ENCODE measurements around the gene CYB561D1.

CYB561D1 gene

DNA sequence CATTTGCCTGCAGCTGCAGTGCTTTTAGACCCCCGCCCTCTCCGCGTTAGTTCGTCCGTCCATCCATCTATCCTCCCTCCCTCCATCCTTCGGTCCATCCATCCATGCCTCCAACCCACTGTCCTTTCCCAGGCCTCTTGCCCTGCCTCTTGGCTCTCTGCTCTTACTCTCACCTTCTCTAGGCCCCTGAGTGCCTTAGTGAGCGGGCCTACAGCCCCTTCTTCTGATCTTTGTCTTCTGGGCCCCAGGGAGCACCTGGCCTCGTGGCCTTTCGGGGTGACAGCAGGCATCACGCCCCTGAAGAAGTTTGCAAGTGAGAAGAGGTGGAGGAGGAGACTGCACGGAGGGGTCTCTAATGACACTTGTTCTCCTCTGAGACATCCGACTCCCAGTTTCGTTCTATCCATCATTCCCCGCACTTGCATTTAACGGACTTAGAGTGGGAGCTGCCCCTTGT, 9.3 kb upstream of the CYB561D1 start:
- Histone ChIP-seq H3K9ac (ENCODE audit: low read depth, low read length) (peak overlapping the region; percentile 73), H2AFZ (ENCODE audit: low read depth, low read length) (peak overlapping the region; percentile 75), H3K36me3 (ENCODE audit: insufficient read depth, low read length) (peaks cover 21% of the 10 kb centered on the region), H3K9me3 (ENCODE audit: insufficient read depth, low read length, severe bottlenecking) (no peaks in the 10 kb centered on the region), H3K4me3 (ENCODE audit: low read depth in 1 of 2, low read length in 2 of 2) (peak overlapping the region; percentile 61 to 64), H4K20me1 (ENCODE audit: insufficient read depth, low read length) (no peaks in the 10 kb centered on the region), H3K79me2 (ENCODE audit: insufficient read depth, low read length) (peaks cover 11% of the 10 kb centered on the region), H3K27ac (ENCODE audit: low read length) (peak overlapping the region; percentile 85), H3K4me2 (ENCODE audit: insufficient read depth, low read length) (peak overlapping the region; percentile 97), H3K27me3 (ENCODE audit: insufficient read depth, low read length, poor library complexity) (peaks cover 4% of the 10 kb centered on the region), H3K4me1 (ENCODE audit: insufficient read depth, low read length) (peaks cover 29% of the 10 kb centered on the region)
- TF ChIP-seq, protein P1, sequence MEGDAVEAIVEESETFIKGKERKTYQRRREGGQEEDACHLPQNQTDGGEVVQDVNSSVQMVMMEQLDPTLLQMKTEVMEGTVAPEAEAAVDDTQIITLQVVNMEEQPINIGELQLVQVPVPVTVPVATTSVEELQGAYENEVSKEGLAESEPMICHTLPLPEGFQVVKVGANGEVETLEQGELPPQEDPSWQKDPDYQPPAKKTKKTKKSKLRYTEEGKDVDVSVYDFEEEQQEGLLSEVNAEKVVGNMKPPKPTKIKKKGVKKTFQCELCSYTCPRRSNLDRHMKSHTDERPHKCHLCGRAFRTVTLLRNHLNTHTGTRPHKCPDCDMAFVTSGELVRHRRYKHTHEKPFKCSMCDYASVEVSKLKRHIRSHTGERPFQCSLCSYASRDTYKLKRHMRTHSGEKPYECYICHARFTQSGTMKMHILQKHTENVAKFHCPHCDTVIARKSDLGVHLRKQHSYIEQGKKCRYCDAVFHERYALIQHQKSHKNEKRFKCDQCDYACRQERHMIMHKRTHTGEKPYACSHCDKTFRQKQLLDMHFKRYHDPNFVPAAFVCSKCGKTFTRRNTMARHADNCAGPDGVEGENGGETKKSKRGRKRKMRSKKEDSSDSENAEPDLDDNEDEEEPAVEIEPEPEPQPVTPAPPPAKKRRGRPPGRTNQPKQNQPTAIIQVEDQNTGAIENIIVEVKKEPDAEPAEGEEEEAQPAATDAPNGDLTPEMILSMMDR (IDR thresholded peaks at IDR 0.05; ENCODE audit: borderline replicate concordance, extremely low read depth, low read length, poor library complexity, severe bottlenecking), result no peak
- no peak for TF ChIP-seq EZH2 (IDR thresholded peaks at IDR 0.05; ENCODE audit: borderline replicate concordance, low read depth, low read length, severe bottlenecking)
- peak; percentile 35 for DNase-seq
- no peak for ATAC-seq (ENCODE audit: insufficient read depth, low read depth)

DNA sequence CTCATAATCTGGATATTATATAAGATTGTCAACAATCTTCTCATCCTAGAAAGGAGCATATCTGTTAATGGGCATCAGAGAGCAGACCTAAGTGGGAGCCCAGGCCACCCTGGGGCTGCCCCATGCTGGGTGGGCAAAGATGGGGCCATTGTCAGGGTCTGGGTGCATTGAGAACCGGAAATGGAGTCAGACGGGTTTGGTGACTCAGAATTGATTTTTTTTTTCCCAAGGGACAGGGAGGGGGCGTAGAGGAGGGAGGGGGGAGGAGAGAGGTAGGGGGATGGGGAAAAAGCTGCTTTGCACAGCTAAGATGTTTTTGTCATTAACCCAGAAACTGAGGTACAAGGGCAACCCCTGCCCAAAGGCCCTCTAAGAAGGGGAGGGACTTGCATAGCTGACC, 8.9 kb upstream of the CYB561D1 start:
- DNase-seq, result peak; percentile 19
- peak overlapping the region; percentile 85 for H3K27ac ChIP-seq (ENCODE audit: low read length)

DNA sequence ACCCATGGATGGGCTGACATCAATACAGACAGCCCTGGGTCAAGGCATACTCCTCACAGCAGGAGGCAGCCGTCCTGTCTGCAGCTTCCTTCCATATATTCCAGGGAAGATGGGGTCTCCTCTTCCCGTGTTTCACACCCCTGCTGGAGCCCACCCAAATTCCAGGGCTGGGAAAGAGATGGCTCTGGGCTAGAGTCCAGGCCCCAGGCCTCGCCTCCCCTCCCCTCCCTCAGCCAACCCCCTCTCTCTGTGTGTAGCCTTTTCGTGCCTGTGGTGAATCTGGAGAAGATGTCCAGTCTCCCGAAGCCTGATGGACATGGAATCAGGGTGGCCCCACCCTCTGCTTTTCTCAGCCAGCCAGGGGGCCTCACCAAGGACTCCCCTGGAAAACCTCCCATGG, 6.6 kb upstream of the CYB561D1 start:
- no peak overlapping the region for H3K9ac ChIP-seq (ENCODE audit: low read depth, low read length)
- ATAC-seq (ENCODE audit: insufficient read depth, low read depth), result no peak

More for the DNA sequence above, 8.9 kb upstream of the CYB561D1 start:
- TF ChIP-seq, protein P1 (IDR thresholded peaks at IDR 0.05; ENCODE audit: borderline replicate concordance, extremely low read depth, low read length, poor library complexity, severe bottlenecking), result no peak
- no peak for TF ChIP-seq EZH2 (IDR thresholded peaks at IDR 0.05; ENCODE audit: borderline replicate concordance, low read depth, low read length, severe bottlenecking)
- peak overlapping the region; percentile 61 to 64 for H3K4me3 ChIP-seq (ENCODE audit: low read depth in 1 of 2, low read length in 2 of 2)
- peaks cover 29% of the 10 kb centered on the region for H3K4me1 ChIP-seq (ENCODE audit: insufficient read depth, low read length)
- no peaks in the 10 kb centered on the region for H3K9me3 ChIP-seq (ENCODE audit: insufficient read depth, low read length, severe bottlenecking)
- peaks cover 11% of the 10 kb centered on the region for H3K79me2 ChIP-seq (ENCODE audit: insufficient read depth, low read length)
- H3K36me3 ChIP-seq (ENCODE audit: insufficient read depth, low read length), result peaks cover 24% of the 10 kb centered on the region
- peak overlapping the region; percentile 73 for H3K9ac ChIP-seq (ENCODE audit: low read depth, low read length)
- H3K27me3 ChIP-seq (ENCODE audit: insufficient read depth, low read length, poor library complexity), result no peaks in the 10 kb centered on the region
- ATAC-seq (ENCODE audit: insufficient read depth, low read depth), result no peak
- H2AFZ ChIP-seq (ENCODE audit: low read depth, low read length), result peak overlapping the region; percentile 75
- H4K20me1 ChIP-seq (ENCODE audit: insufficient read depth, low read length), result no peaks in the 10 kb centered on the region
- peak overlapping the region; percentile 97 for H3K4me2 ChIP-seq (ENCODE audit: insufficient read depth, low read length)

More for the DNA sequence above, 6.6 kb upstream of the CYB561D1 start:
- H3K27me3 ChIP-seq (ENCODE audit: insufficient read depth, low read length, poor library complexity), result no peaks in the 10 kb centered on the region
- H3K4me1 ChIP-seq (ENCODE audit: insufficient read depth, low read length), result peaks cover 29% of the 10 kb centered on the region
- H3K79me2 ChIP-seq (ENCODE audit: insufficient read depth, low read length), result peaks cover 11% of the 10 kb centered on the region
- H3K36me3 ChIP-seq (ENCODE audit: insufficient read depth, low read length), result peaks cover 43% of the 10 kb centered on the region
- H4K20me1 ChIP-seq (ENCODE audit: insufficient read depth, low read length), result no peaks in the 10 kb centered on the region
- no peak overlapping the region for H2AFZ ChIP-seq (ENCODE audit: low read depth, low read length)
- no peaks in the 10 kb centered on the region for H3K9me3 ChIP-seq (ENCODE audit: insufficient read depth, low read length, severe bottlenecking)
- TF ChIP-seq, protein P1 (IDR thresholded peaks at IDR 0.05; ENCODE audit: borderline replicate concordance, extremely low read depth, low read length, poor library complexity, severe bottlenecking), result no peak
- TF ChIP-seq EZH2 (IDR thresholded peaks at IDR 0.05; ENCODE audit: borderline replicate concordance, low read depth, low read length, severe bottlenecking), result no peak
- H3K4me3 ChIP-seq (ENCODE audit: low read depth in 1 of 2, low read length in 2 of 2), result no peak overlapping the region
- DNase-seq, result no peak
- H3K27ac ChIP-seq (ENCODE audit: low read length), result no peak overlapping the region
- no peak overlapping the region for H3K4me2 ChIP-seq (ENCODE audit: insufficient read depth, low read length)
